OCI-LY3 (cell line): ENCODE results near the gene CLEC3B.

Source experiments
- EZH2phosphoT487 ChIP-seq: fragments of 200-600 bp; shearing (Covaris generic); IDR thresholded peaks from 2 replicates; pipeline ENCODE4 v1.6.1; 2018; ENCODE audit warnings: antibody characterized with exemption, mixed run types, low read depth
- TF ChIP-seq, protein P1 (sequence below): fragments of 200-600, 300-600 bp; sonication (generic); IDR thresholded peaks from 2 replicates; pipeline ENCODE4 v1.5.1; 2014; ENCODE audit warnings: antibody characterized with exemption, low read length, low read depth

DNA sequence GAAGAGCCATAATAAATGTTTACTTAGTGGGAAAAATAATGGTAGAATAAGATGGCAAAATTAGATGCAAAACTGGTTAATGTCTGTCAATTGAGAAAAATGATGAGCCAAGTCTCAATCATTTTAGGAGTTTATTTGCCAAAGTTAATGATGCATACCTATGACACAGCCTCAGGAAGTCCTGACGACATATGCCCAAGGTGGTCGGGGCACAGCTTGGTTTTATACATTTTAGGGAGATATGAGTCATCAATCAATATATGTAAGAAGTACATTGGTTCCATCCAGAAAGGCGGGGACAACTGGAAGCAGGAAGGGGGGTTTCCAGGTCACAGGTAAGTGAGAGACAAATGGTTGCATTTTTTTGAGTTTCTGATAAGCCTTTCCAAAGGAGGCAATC lies 31.5 kb downstream of the CLEC3B start:
- TF ChIP-seq, protein P1, sequence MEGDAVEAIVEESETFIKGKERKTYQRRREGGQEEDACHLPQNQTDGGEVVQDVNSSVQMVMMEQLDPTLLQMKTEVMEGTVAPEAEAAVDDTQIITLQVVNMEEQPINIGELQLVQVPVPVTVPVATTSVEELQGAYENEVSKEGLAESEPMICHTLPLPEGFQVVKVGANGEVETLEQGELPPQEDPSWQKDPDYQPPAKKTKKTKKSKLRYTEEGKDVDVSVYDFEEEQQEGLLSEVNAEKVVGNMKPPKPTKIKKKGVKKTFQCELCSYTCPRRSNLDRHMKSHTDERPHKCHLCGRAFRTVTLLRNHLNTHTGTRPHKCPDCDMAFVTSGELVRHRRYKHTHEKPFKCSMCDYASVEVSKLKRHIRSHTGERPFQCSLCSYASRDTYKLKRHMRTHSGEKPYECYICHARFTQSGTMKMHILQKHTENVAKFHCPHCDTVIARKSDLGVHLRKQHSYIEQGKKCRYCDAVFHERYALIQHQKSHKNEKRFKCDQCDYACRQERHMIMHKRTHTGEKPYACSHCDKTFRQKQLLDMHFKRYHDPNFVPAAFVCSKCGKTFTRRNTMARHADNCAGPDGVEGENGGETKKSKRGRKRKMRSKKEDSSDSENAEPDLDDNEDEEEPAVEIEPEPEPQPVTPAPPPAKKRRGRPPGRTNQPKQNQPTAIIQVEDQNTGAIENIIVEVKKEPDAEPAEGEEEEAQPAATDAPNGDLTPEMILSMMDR = no peak
- no peak for TF ChIP-seq EZH2phosphoT487
